Amniotic epithelial cell (primary cell): ENCODE data around the gene SLC39A13.

Experiments used
- DNase-seq: peaks from one replicate; pipeline ENCODE4 v3.0.0-alpha.2; 2010; ENCODE audit warnings: low read depth

SLC39A13 gene

GRCh38 chr11:47384498-47384897, 23.9 kb upstream of the SLC39A13 start:
- DNase-seq = no peak

GRCh38 chr11:47387944-47388696, 20.3 kb upstream of the SLC39A13 start:
- no peak for DNase-seq

GRCh38 chr11:47388697-47389576, 19.5 kb upstream of the SLC39A13 start:
- DNase-seq = no peak

GRCh38 chr11:47389577-47390421, 18.6 kb upstream of the SLC39A13 start:
- no peak for DNase-seq

- DNase-seq = no peak
Measured at GRCh38 chr11:47390422-47390760, 18.0 kb upstream of the SLC39A13 start.

GRCh38 chr11:47391077-47391583, 17.3 kb upstream of the SLC39A13 start:
- DNase-seq = no peak

GRCh38 chr11:47391711-47392432, 16.5 kb upstream of the SLC39A13 start:
- DNase-seq = no peak

- no peak for DNase-seq
Measured at GRCh38 chr11:47392546-47393162, 15.7 kb upstream of the SLC39A13 start.

GRCh38 chr11:47393163-47394049, 15.0 kb upstream of the SLC39A13 start:
- DNase-seq = peak; percentile 60

- no peak for DNase-seq
Measured at GRCh38 chr11:47394050-47394321, 14.4 kb upstream of the SLC39A13 start.

GRCh38 chr11:47394322-47395222, 13.8 kb upstream of the SLC39A13 start:
- peak; percentile 34 for DNase-seq

GRCh38 chr11:47395223-47396048, 13.0 kb upstream of the SLC39A13 start:
- no peak for DNase-seq

- DNase-seq = no peak
Measured at GRCh38 chr11:47396049-47396320, 12.4 kb upstream of the SLC39A13 start.

GRCh38 chr11:47398011-47398410, 10.4 kb upstream of the SLC39A13 start:
- no peak for DNase-seq

GRCh38 chr11:47398551-47398950, 9.8 kb upstream of the SLC39A13 start:
- no peak for DNase-seq

GRCh38 chr11:47399860-47400767, 8.3 kb upstream of the SLC39A13 start:
- no peak for DNase-seq

GRCh38 chr11:47400768-47401279, 7.6 kb upstream of the SLC39A13 start:
- DNase-seq = no peak
